Cerebellar nuclear complex (tissue), 1 donor: Measurements from ENCODE around the gene SGF29.
"Not testable (repeated sequence)": the region's sequence is repeated elsewhere in the genome, so short reads cannot be mapped to it uniquely, and the experiment has no call there.

Experiments used
- DNase-seq, 2 experiments: peaks; one replicate each; lab custom pipeline; 2025; lab: John Stamatoyannopoulos, UW

SGF29 gene

DNA sequence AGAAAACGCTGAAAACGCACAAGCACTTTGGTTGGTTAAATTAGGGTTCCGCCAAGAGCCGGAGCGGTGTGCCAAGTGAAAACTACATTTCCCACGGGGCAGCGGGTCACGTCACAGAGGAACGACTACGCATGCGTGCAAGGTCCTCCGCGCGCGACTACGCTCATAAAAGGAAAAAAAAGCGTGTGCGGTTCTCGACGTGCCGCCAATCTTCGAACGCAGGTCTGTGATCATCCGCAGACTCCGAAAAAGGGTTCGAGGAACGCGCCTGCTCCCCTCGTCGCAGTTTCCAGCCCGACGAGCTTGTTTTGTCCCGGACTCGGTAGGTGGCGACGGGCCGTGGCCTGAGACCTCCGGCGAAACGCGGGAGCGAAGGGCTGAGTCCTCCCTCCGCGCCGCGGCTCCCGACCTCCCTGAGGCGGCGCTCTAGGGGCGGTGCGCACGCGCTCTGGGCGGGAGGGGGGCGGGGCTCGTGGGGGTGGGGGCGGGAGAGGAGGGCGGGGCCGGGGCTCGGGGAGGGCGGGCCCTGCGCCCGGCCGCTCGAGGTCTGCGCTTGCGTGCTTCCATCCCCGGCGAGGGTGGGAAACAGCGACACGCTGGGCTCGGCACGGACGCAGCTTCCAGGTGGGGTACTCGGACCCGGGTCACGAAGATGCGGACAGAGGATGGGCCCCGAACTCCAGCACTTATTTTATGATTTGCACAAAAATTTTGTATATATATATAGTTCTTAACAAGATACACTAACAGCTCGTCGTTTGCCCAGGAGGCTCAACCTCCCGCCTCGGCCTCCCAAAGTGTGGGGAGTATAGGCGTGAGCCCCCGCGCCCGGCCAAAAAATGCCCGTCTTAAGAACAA is at the start of gene SGF29:
Gene SGF29, plus strand, starts transcription at position 145 of the 858 bp plus-strand sequence. CDS start 27,150 bp downstream, outside the sequence.
- peak in 1 of 2 experiments; percentile 59 for DNase-seq

DNA sequence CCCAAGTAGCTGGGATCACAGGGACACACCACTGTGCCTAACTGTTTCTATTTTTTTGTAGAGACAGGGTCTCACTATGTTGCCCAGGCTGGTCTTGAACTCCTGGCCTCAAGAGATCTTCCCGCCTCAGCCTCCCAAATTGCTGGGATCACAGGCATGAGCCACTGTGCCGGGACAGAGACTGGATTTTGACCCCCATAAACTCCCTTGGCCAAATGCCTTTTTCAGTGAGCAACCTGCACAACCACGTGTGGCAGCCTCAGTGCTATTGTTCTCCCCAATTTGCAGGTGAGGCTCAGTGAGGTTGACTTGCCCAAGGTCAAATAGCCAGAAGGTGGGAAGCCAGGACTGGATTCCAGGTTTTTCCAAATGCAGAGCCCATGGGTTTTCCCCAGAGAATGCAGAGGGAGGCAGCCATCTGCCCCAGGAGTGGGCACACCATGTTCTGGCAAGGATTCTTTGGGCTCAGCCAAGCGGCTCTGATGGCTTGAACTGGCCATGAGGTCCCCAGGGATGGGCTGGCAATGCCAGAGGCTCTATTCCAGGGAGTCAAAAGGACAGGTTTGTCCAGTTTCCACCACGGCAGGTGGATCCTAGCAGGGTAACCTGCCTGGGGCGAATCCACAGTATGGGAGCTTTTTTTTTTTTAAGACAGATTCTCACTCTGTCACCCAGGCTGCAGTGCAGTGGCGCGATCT is 48.9 kb upstream of the SGF29 start:
- no peak for DNase-seq

DNA sequence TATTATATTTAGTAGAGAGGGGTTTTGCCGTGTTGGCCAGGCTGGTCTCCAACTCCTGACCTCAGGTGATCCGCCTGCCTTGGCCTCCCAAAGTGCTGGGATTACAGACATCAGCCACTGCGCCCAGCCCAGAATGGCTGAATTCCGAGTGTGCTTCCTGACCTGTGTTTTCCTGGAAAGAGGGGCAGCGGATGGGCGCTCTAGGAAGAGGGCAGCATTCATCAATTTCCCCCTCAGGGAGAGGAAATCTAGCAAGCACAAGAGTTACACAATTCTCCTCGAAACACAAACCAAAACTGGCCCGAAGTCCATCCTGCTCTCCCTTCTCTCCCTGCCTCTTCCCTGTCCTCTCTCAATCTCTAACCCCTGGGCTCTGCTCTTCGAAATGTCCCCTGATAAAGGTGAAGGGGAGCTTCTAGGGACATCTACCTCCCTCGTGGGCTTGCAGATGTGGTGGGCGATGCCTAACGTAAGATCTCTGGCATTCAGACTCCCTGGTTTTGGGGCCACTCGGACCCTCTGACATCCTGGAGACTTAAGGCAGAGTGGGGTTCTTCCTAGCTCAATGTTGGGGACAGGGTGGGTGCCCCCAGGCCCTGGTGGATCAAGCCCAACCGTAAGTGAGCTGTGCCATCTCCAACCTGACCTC is 48.1 kb upstream of the SGF29 start:
- DNase-seq = no peak

DNA sequence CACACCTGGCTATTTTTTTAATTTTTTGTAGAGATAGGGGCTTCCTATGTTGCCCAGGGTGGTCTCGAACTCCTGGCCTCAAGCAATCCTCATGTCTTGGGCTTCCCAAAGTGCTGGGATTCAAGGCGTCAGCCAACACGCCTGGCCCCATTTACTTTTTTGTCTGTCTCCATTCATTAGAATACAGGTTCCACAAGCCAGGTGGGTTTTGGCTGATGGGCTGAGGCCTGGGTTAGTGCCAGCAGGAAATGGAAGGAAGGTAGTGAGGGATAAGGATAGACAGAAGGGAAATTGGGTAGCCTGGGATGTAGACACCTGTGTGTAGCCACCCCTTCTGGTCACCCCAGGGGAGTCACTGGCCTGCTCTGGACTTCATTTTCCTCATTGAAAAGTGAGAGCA is 42.7 kb upstream of the SGF29 start:
- DNase-seq = no peak

DNA sequence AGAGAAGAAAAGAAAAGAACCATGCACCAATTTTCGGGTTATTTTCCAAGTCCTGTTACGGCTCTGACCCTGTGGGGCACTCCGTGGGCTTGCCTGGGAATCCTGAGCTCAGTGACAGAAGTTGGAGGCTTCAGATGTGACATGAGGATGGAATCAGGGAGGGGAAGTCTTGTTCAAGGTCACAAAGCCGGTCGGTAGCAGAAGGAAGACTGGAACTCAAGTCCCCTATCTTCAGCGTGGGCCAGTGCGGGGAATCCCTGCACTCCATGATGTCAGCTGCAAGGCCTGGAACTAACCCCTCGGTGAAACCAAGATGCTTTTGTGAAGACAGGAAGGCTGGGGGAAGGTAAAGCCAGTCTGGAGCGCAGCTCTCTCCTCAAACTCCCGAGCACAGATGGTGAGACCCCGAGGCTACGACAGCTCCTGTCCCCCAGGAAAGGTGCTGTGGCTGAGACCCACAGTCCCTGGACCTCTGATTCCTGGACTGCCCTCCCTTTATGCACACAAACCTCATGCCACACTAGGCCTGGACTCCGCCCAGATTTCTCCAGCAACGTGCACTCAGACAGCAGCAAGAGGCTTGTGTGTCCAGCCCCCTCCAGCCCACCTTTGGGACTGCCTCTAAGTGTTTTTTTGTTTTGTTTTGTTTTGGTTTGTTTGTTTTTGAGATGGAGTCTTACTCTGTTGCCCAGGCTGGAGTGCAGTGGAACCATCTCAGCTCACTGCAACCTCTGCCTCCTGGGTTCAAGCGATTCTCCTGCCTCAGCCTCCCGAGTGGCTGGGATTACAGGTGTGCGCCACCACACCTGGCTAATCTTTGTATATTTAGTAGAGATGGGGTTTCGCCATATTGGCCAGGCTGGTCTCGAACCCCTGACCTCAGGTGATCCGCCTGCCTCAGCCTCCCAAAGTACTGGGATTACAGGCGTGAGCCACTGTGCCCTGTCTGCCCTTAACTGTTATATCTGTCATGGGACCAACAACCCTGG is 41.6 kb upstream of the SGF29 start:
- DNase-seq = no peak

DNA sequence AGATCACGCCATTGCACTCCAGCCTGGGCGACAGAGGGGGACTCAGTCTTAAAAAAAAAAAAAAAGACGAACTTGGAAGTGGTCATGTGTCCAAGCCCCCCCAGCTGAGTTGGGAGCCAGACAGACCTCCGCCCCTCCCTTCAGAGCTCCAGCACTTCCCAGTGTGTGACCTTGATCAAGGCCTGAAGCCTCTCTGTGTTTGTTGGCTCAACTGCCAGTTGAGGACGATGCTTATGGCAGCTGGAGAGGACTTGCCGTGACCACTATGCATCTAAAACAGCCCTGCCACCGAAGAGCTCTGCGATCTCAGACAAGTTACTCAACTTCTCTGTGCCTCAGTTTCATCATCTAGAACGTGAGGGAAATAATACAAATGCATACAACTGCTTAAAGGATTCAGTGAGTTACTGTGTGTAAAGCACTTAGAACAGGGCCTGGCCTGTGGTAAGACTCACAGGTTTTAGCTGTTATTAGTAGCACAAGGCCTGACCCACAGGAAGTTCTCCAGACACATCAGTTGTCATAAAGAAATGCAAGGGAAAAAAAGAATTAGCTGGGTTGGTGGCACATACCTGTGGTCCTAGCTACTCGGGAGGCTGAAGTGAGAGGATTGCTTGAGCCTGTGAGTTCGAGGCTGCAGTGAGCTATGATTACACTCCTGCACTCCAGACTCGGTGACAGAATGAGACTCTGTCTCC is 40.1 kb upstream of the SGF29 start:
- no peak for DNase-seq

DNA sequence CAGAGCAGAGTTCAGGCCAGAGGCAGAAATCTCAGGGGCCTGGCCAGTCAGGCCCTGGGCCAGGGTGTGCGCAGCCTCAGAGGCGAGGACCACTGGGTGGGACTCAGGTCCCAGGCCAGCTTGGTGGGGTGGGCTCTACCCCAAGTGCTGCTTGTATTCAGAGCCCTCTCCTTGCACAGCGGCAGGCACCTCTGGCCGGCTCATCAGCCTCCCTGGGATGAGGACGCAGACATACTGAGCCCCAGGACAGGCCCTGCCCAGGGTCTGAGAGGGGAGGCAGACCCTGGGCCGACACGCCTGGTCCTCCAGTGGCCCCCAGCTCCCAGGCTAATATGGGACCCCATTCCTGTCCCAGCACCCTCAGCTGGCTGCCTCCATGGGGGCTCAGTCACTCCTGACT is 39.5 kb upstream of the SGF29 start:
- no peak for DNase-seq

DNA sequence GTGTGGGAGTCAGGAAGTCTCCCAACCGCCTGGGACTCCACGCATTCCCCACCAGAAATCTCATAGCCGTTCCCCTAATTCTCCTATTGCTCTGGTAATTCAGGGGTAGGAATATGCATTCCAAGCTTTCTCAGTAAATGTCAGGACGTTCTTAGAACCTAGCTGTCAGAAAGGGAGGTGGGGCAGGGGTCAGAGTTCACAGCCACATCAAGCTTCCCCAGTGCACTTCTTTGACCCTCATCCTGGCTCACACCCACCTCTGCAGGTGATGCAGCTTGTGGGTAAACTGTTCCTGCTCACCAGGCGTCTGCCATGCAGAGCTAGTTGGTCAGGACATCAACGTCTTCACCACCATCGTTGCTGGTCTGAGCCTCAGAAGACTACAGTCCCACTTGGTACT is 33.0 kb upstream of the SGF29 start:
- no peak for DNase-seq

DNA sequence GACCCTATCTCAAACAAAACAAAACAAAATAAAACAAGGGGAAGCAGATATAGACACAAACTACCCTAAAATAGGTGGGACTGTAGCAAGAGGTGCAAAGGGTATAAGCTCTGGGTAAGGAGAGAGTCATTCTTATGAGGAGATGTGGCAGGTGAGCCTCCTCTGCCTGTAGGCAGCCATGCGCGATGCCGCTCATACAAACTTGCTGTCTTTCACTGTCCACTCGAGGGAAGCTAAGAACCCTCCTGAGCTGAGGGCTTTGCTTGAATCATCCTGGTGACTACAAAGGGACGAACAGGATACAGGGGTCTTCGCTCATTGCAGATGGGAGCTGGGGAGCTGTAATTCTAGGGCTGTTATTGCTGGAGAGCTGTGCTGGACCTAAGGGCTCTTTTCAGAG is 32.3 kb upstream of the SGF29 start:
- DNase-seq = no peak

DNA sequence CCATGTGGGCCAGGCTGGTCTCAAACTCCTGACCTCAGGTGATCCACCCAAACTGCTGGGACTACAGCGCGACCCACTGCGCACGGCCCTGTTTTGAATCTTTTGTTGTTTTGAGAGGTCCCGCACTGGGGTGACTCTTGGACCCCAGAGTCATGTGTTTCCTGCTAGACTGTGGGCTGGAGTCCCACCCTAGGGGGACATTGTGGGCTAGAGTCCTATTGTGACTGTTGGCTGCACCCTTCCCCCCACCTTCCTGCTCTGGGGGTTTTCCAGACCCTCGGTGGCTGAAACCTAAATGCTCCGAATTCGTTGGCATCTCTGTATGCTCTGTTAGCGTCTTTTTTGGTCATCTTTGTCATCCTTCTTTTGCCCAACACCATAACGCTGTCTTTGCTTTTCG is 30.9 kb upstream of the SGF29 start:
- no peak for DNase-seq

DNA sequence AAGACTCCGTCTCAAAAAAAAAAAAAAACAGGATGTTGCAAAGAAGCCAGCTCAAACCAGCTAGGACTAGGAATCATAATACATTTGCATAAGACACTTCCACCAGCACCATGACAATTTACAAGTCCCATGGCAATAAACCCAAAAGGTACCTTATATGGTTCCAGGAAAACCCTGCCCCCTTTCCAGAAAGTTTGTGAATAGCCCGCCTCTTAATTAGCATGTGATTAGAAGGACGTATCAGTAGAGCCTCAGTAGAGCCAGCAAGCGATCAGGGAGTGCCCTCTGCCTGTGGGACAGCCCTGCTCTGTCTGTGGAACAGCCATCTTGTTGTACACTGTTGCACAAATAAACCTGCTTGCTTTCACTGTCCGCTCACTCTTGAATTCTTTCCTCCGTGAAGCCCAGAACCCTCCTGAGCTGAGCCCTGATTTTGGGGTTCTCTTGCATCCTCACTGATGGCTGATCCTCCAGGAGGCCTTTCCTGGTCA is 29.0 kb upstream of the SGF29 start:
- no peak for DNase-seq

DNA sequence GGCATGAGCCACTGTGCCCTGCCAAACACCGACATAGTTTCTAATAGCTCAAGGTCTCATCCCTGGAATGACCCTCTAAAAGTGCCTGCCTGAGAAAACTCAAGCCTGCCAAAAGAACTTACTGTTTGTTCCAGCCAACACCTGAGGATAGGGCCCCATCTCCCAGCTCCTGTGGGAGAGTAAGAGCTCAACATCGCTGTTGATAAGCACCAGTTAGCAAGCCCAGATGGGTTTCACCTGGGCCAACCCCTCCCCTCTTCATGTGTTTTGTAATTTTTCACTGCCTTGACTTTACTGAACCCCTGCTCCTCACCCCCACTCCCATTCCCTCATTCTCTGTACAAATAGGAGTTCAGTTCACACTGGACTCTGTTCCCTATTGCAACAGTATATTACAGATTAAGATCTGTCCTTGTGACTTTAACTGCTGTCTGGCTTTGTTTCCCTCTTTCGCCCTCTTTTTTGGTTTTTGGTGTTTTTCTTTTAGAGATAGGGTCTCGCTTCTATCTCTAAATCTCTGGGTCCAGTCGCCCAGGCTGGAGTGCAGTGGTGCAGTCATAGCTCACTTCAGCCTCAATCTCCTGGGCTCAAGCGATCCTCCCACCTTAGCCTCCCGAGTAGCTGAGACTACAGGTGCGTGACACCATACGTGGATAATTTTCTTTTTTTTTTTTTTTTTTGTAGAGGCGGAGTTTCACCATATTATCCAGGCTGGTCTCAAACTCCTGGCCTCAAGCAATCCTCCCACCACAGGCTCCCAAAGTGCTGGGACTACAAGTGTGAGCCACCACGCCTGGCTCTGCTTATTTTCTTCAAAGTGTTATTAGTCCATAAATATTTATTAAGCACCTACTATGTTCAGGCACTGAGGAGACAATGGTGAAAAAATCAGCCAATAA is 27.3 kb upstream of the SGF29 start:
- no peak for DNase-seq

DNA sequence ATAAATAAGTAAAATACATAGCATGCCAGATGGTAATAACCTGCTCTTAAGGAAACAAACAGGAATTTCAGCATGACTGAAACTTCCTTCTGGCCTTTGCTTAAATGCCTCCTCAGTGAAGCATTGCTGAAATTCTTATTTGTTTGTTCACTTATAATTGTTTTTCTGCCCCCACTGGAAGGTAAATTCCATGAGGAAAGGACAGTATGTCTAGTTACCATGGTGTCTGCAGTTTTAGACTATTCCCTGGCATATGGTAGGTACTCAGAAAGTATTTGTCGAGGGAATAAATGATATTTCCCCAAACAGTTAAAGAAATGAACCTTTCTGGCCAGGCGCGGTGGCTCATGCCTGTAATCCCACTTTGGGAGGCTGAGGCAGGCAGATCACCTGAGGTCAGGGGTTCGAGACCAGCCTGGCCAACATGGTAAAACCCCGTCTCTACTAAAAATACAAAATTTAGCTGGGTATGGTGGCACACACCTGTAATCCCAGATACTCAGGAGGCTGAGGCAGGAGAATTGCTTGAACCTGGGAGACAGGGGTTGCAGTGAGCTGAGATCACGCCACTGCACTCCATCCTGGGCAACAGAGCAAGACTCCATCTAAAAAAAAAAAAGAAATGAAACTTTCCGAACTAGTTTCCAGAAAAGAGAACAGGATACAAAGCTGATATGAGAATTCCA is 26.5 kb upstream of the SGF29 start:
- not testable (repeated sequence) for DNase-seq

DNA sequence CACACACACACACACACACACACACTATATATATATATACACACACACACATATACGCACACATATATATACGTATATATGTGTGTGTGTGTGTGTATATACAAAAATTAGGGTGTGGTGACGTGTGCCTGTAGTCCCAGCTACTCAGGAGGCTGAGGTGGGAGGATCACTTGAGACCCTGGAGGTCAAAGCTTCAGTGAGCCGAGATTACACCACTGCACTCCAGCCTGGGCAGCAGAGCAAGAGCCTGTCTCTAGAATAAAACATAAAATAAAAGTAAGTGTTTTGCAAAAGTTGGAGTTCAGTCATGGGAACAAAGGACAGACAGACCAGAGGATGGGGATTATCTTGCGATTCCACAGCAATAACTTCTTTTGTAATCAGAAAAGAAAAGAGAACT is 25.7 kb upstream of the SGF29 start:
- DNase-seq = no peak

DNA sequence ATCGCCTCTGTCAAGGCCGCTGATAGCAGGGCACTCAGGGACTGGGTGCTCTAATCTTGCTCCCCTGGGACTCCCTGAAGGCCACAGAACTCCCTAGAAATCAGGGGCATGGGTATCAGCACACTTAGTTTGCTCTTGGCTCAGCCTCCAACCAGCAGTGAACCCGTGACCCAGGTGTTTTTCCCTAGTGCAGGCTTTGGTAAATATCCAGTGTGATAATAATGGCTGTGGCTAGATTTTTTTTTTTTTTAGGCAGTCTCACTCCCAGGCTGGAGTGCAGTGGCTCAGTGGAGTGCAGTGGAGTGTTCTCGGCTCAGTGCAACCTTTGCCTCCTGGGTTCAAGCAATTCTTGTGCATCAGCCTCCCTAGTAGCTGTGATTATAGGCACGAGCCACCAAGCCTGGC is 25.3 kb upstream of the SGF29 start:
- no peak for DNase-seq

DNA sequence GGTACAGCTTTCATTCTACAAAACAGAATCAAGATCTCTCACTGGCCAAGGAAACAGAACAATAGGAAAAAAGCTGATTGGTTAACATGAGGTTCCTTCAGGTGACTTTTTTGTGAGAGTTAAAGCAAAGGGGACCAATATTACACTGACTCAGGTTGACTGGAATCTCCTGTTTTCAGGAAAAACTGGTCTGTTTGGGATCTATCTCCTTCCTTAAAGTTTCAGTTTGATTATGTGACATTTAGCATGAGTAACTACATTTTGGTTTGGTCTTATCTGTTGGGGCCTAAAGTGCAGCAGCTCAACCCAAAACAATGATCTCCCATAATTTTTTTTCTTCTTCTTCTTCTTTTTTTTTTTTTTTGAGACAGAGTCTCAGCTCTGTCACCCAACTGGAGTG is 24.6 kb upstream of the SGF29 start:
- DNase-seq = no peak

DNA sequence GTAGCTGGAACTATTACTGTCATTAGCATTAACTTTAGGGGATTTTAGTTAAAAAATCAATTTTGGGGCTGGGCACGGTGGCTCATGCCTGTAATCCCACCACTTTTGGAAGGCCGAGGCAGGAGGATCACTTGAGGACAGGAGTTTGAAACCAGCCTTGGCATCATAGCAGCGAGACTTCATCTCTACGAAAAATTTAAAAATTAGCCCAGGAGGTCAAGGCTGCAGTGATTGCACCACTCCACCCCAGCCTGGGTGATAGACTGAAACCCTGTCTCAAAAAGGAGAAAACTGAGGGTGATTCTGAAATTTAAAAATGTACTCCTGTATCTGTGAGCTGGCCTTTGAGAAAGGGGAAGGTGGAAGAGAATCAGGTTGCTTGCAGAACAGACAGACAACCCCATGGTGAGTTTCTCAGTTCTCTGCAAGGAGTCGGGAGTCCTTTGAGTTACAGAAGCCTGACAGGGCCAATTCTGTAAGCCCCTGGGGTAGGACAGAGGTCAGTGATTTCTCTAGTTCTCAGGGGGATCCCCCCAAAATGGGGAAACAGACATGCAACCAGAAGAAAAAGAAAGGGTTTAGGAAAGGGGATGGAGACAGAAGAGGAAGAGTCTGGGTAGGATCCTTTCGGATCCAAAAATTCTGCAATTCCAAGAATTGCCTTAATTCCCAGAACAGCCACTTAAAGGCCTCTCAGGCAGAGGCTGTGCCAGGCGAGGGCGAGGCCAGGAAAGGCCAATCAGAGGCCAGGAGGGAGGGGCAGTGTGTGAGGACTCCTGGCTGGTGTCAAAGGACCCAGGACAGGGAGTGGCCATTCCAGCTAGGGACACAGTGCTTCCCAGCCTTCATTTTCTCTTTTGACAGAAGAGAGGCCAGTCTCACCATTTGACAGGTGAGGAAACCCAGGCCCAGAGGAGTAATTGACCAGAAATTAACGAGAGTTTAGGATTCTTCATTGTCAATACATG is 21.7 kb upstream of the SGF29 start:
- no peak for DNase-seq
